RWPE2 (cell line): ENCODE results near the gene TMEM203.

Source experiments
- ATAC-seq: fragments of 200-7000 bp; cut with Tn5 transposase; 3 replicates; pipeline ENCODE4 v1.9.1; 2021; ENCODE audit warnings: low read depth
- DNase-seq: peaks from one replicate; pipeline ENCODE4 v3.0.0-alpha.2; 2020; ENCODE audit warnings: low spot score
- H3K27ac ChIP-seq: fragments of 450-650 bp; 2 replicates; pipeline ENCODE4 v1.5.1; 2017; ENCODE audit warnings: mild to moderate bottlenecking; ENCODE audit not compliant: poor library complexity, severe bottlenecking
- H3K27me3 ChIP-seq: fragments of 250-450 bp; sonication (Bioruptor Pico); 2 replicates; pipeline ENCODE4 v1.5.1; 2021; ENCODE audit warnings: mild to moderate bottlenecking, moderate library complexity; ENCODE audit not compliant: insufficient read depth, poor library complexity, severe bottlenecking
- H3K36me3 ChIP-seq: fragments of 250-450 bp; sonication (Bioruptor Pico); 2 replicates; pipeline ENCODE4 v1.5.1; 2020; ENCODE audit warnings: low read depth, mild to moderate bottlenecking, moderate library complexity
- H3K4me1 ChIP-seq: fragments of 250-450 bp; sonication (Bioruptor Pico); 2 replicates; pipeline ENCODE4 v1.5.1; 2021; ENCODE audit warnings: mild to moderate bottlenecking, moderate library complexity; ENCODE audit not compliant: insufficient read depth, poor library complexity, severe bottlenecking
- H3K4me3 ChIP-seq: fragments of 250-450 bp; sonication (Bioruptor Pico); 2 replicates; pipeline ENCODE4 v1.5.1; 2021; ENCODE audit warnings: mild to moderate bottlenecking, moderate library complexity; ENCODE audit not compliant: severe bottlenecking
- H3K9me3 ChIP-seq: fragments of 250-450 bp; sonication (Bioruptor Pico); 2 replicates; pipeline ENCODE4 v1.5.1; 2021; ENCODE audit warnings: mild to moderate bottlenecking, moderate library complexity; ENCODE audit not compliant: severe bottlenecking
- TF ChIP-seq, protein P1 (sequence below): fragments of 450-650 bp; IDR thresholded peaks from one replicate; pipeline ENCODE4 v1.5.1; 2017; ENCODE audit warnings: mild to moderate bottlenecking, moderate library complexity; ENCODE audit not compliant: poor library complexity, severe bottlenecking

Gene TMEM203

DNA sequence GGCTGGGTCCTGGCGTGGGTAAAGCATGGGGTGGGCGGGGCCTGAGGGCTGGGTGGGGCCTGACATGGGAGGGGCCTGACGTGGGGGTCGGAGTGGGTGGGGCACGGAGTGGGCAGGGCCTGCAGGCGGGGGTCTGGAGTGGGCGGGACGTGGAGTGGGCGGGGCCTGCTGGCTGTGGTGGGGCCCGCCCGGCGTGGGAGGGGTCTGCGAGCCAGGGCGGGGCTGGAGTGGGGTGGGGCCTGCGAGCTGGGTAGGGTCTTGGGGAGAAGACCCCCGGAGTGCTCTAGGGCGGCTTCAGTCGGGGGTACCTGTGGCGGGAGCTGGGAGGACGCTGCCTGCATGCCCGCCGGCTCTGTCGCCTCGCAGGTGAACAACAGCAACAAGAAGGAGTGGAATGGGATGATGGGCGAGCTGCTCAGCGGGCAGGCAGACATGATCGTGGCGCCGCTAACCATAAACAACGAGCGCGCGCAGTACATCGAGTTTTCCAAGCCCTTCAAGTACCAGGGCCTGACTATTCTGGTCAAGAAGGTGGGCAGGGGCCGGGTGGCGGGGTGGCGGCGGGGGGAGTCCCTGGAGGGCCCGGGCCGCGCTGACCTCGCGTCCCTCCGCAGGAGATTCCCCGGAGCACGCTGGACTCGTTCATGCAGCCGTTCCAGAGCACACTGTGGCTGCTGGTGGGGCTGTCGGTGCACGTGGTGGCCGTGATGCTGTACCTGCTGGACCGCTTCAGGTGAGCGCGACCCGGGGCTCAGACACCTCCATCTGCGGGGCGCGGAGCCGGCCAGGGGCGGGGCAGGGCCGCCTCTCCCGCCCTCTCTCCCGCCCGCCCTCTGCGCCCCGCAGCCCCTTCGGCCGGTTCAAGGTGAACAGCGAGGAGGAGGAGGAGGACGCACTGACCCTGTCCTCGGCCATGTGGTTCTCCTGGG is 43.6 kb downstream of the TMEM203 start:
- DNase-seq (no peak), ATAC-seq (peak; percentile 7; the same call in 1 of the 3 replicates)
- no peak overlapping the region for H3K27ac ChIP-seq
- no peaks in the 10 kb centered on the region for H3K4me1 ChIP-seq
- H3K9me3 ChIP-seq = no peaks in the 10 kb centered on the region
- TF ChIP-seq, protein P1, sequence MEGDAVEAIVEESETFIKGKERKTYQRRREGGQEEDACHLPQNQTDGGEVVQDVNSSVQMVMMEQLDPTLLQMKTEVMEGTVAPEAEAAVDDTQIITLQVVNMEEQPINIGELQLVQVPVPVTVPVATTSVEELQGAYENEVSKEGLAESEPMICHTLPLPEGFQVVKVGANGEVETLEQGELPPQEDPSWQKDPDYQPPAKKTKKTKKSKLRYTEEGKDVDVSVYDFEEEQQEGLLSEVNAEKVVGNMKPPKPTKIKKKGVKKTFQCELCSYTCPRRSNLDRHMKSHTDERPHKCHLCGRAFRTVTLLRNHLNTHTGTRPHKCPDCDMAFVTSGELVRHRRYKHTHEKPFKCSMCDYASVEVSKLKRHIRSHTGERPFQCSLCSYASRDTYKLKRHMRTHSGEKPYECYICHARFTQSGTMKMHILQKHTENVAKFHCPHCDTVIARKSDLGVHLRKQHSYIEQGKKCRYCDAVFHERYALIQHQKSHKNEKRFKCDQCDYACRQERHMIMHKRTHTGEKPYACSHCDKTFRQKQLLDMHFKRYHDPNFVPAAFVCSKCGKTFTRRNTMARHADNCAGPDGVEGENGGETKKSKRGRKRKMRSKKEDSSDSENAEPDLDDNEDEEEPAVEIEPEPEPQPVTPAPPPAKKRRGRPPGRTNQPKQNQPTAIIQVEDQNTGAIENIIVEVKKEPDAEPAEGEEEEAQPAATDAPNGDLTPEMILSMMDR = no peak
- H3K27me3 ChIP-seq = peaks cover 58% of the 10 kb centered on the region
- no peaks in the 10 kb centered on the region for H3K36me3 ChIP-seq
- peak overlapping the region; percentile 12 for H3K4me3 ChIP-seq

- Histone ChIP-seq H3K9me3 (no peaks in the 10 kb centered on the region), H3K36me3 (no peaks in the 10 kb centered on the region), H3K4me3 (no peak overlapping the region), H3K27ac (no peak overlapping the region), H3K27me3 (peaks cover 53% of the 10 kb centered on the region), H3K4me1 (no peaks in the 10 kb centered on the region)
- no peak for ATAC-seq
- TF ChIP-seq, protein P1 = no peak
- no peak for DNase-seq
Measured at GRCh38 chr9:137160716-137161557, 44.5 kb downstream of the TMEM203 start.

DNA sequence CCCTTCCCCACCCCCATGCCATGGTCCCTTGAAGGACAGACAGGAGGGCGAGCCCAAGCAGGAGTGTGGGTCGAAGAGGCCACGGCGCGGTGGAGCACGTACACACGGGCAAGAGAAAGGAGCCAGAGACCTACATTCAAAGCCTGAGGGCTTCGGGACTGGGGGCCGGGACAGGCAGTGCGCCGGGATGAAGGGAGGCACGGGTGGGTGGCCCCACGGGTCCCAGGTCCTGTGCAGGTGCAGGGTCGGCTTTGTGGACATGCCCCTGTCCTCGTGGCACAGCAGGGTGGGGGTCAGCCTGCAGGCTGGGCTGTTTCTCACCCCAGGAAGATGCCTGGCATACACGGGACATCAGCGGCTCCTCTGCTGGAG is 45.4 kb downstream of the TMEM203 start:
- H3K9me3 ChIP-seq = no peaks in the 10 kb centered on the region
- H3K27ac ChIP-seq = no peak overlapping the region
- ATAC-seq = no peak
- H3K4me3 ChIP-seq = no peak overlapping the region
- peaks cover 45% of the 10 kb centered on the region for H3K27me3 ChIP-seq
- H3K36me3 ChIP-seq = no peaks in the 10 kb centered on the region
- H3K4me1 ChIP-seq = no peaks in the 10 kb centered on the region
- TF ChIP-seq, protein P1 = no peak
- no peak for DNase-seq

DNA sequence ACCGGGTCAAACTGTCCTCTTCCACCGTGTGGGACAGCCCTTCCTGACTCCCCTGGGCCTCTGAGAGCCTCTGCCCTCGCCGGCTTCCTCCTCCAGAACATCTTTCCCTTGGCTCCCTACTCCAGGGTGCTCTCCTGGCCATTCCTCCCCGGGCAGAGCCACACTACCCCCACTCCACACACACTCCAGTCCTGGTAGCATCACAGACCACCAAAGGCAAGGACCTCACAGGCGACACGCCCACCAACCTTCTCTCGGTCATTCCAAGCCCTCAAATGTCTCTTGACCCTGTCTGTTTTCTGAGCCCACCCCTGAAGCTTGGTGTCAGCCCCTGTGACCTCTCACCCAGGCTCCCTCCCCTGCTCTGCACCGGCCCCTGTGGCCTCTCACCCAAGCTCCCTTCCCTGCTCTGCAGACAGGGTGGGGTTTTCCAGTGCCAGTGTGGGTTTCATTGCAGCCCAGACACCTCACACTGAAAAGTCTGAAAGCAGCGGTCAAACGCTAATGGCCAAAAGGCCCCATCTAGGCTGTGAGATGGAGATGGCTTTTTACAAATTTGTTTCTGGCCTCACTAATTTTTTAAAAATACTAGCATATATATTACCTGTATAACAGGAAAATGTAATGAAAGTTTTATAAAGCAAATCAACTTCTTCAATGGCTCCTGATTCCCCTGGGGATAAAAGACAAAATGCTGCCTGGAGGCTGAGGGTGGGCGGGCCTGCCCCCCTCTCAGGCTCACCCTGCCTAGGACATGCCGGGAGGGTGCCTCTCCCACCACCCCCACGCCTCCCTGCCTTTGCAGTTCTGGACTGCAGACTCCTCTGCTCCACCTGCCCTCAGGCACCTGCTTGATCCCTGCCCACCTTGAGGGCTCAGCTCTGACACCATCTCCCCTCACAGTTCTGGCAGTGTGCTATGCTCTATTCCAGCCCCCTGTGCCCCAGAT is 46.1 kb downstream of the TMEM203 start:
- Histone ChIP-seq H3K27ac (no peak overlapping the region), H3K9me3 (no peaks in the 10 kb centered on the region), H3K36me3 (no peaks in the 10 kb centered on the region), H3K4me3 (no peak overlapping the region), H3K27me3 (peaks cover 45% of the 10 kb centered on the region), H3K4me1 (no peaks in the 10 kb centered on the region)
- no peak for ATAC-seq
- no peak for DNase-seq
- TF ChIP-seq, protein P1 = no peak
